NCI-H510A treated with DMSO at 0.1 percent for 48 hours (cell line): ENCODE measurements around the gene VEZF1.
A peak's percentile ranks its signal among the peaks of the same experiment; 100 is the strongest.
"Not testable (repeated sequence)": the region's sequence is repeated elsewhere in the genome, so short reads cannot be mapped to it uniquely, and the experiment has no call there.

Experiments used
- DNase-seq: peaks from one replicate; lab custom pipeline; 2025; lab: John Stamatoyannopoulos, UW

The VEZF1 gene

GRCh38 chr17:57974053-57974824, 13.8 kb downstream of the VEZF1 start:
- DNase-seq: not testable (repeated sequence)

- no peak for DNase-seq
Observed at GRCh38 chr17:57972151-57972550, 15.9 kb downstream of the VEZF1 start.

GRCh38 chr17:57971572-57971971, 16.5 kb downstream of the VEZF1 start:
- no peak for DNase-seq

- DNase-seq: no peak
Observed at GRCh38 chr17:57970710-57971109, 17.3 kb downstream of the VEZF1 start.

- no peak for DNase-seq
Observed at GRCh38 chr17:57968456-57968855, 19.6 kb downstream of the VEZF1 start.

- DNase-seq: no peak
Observed at GRCh38 chr17:57966875-57967274, 21.2 kb downstream of the VEZF1 start.

- no peak for DNase-seq
Observed at GRCh38 chr17:57966246-57966645, 21.8 kb downstream of the VEZF1 start.

- no peak for DNase-seq
Observed at GRCh38 chr17:57965521-57966160, 22.4 kb downstream of the VEZF1 start.

GRCh38 chr17:57963149-57963511, 24.9 kb downstream of the VEZF1 start:
- no peak for DNase-seq

- no peak for DNase-seq
Observed at GRCh38 chr17:57962279-57963148, 25.5 kb downstream of the VEZF1 start.

- no peak for DNase-seq
Observed at GRCh38 chr17:57959929-57960328, 28.1 kb downstream of the VEZF1 start.

- not testable (repeated sequence) for DNase-seq
Observed at GRCh38 chr17:57958391-57958790, 29.7 kb downstream of the VEZF1 start.

GRCh38 chr17:57957886-57958285, 30.2 kb downstream of the VEZF1 start:
- no peak for DNase-seq

- no peak for DNase-seq
Observed at GRCh38 chr17:57957120-57957850, 30.8 kb downstream of the VEZF1 start.

- peak; percentile 73 for DNase-seq
Observed at GRCh38 chr17:57956291-57957119, 31.5 kb downstream of the VEZF1 start.

- DNase-seq: peak; percentile 59
Observed at GRCh38 chr17:57955183-57955931, 32.7 kb downstream of the VEZF1 start, which contains the start of gene CUEDC1. TSS of gene CUEDC1 (minus strand) at chr17:57955412. CDS start at chr17:57885564, 69,848 bp downstream.

- peak; percentile 63 for DNase-seq
Observed at GRCh38 chr17:57954397-57955182, 33.5 kb downstream of the VEZF1 start.

- no peak for DNase-seq
Observed at GRCh38 chr17:57953705-57954396, 34.2 kb downstream of the VEZF1 start.

- no peak for DNase-seq
Observed at GRCh38 chr17:57953219-57953618, 34.8 kb downstream of the VEZF1 start.
